H9 (cell line): ENCODE results near the gene LASP1NB.

Source experiments
- DNase-seq: peaks from one replicate; pipeline ENCODE4 v3.0.0-alpha.2; 2017
- H2AFZ ChIP-seq: one replicate; pipeline ENCODE4 v1.6.1; 2013; ENCODE audit warnings: mild to moderate bottlenecking, low read length, control low read depth, moderate library complexity
- H2AK5ac ChIP-seq: 2 replicates; pipeline ENCODE4 v1.6.1; 2013; ENCODE audit warnings: low read length, control low read depth, mixed read lengths; ENCODE audit not compliant: insufficient read length
- H2BK120ac ChIP-seq: one replicate; pipeline ENCODE4 v1.6.1; 2013; ENCODE audit warnings: low read depth, mild to moderate bottlenecking, low read length, control low read depth, inconsistent platforms; ENCODE audit not compliant: poor library complexity, severe bottlenecking
- H2BK12ac ChIP-seq: 2 replicates; pipeline ENCODE4 v1.6.1; 2013; ENCODE audit warnings: low read length, control low read depth, mixed read lengths, low read depth; ENCODE audit not compliant: insufficient read length
- H2BK15ac ChIP-seq: 2 replicates; pipeline ENCODE4 v1.6.1; 2013; ENCODE audit warnings: low read depth, low read length, control low read depth
- H2BK20ac ChIP-seq: one replicate; pipeline ENCODE4 v1.6.1; 2013; ENCODE audit warnings: low read depth, mild to moderate bottlenecking, low read length, control low read depth, inconsistent platforms; ENCODE audit not compliant: poor library complexity, severe bottlenecking
- H2BK5ac ChIP-seq: 2 replicates; pipeline ENCODE4 v1.6.1; 2013; ENCODE audit warnings: low read length, control low read depth, mixed read lengths; ENCODE audit not compliant: insufficient read length
- H3K14ac ChIP-seq: 2 replicates; pipeline ENCODE4 v1.6.1; 2013; ENCODE audit warnings: low read length, control low read depth; ENCODE audit not compliant: insufficient read depth
- H3K18ac ChIP-seq: 2 replicates; pipeline ENCODE4 v1.6.1; 2013; ENCODE audit warnings: low read depth, mild to moderate bottlenecking, mixed read lengths, low read length, control low read depth; ENCODE audit not compliant: insufficient read length
- H3K23ac ChIP-seq: 2 replicates; pipeline ENCODE4 v1.6.1; 2013; ENCODE audit warnings: low read length, control low read depth, mixed read lengths, low read depth; ENCODE audit not compliant: insufficient read length
- H3K23me2 ChIP-seq: 2 replicates; pipeline ENCODE4 v1.6.1; 2013; ENCODE audit warnings: low read depth, mild to moderate bottlenecking, mixed read lengths, low read length, control low read depth; ENCODE audit not compliant: insufficient read length, poor library complexity, severe bottlenecking
- H3K27ac ChIP-seq: 2 replicates; pipeline ENCODE4 v1.5.1; 2013; ENCODE audit warnings: low read length, control low read depth, mixed read lengths, low read depth; ENCODE audit not compliant: insufficient read length
- H3K27me3 ChIP-seq: 2 replicates; pipeline ENCODE4 v1.6.1; 2013; ENCODE audit warnings: low read length, control low read depth, inconsistent platforms; ENCODE audit not compliant: insufficient read depth
- H3K4ac ChIP-seq: 2 replicates; pipeline ENCODE4 v1.6.1; 2013; ENCODE audit warnings: low read depth, mild to moderate bottlenecking, control low read depth, inconsistent platforms, low read length, moderate library complexity
- H3K4me1 ChIP-seq: 2 replicates; pipeline ENCODE4 v1.6.1; 2013; ENCODE audit warnings: low read length, control low read depth, inconsistent platforms; ENCODE audit not compliant: insufficient read depth
- H3K4me2 ChIP-seq: 2 replicates; pipeline ENCODE4 v1.6.1; 2013; ENCODE audit warnings: low read length, control low read depth, mixed read lengths; ENCODE audit not compliant: insufficient read length, insufficient read depth
- H3K56ac ChIP-seq: 2 replicates; pipeline ENCODE4 v1.6.1; 2013; ENCODE audit warnings: low read depth, mild to moderate bottlenecking, mixed read lengths, low read length, control low read depth; ENCODE audit not compliant: insufficient read length
- H3K79me1 ChIP-seq: 2 replicates; pipeline ENCODE4 v1.6.1; 2013; ENCODE audit warnings: low read depth, mild to moderate bottlenecking, moderate library complexity, low read length, control low read depth, inconsistent platforms; ENCODE audit not compliant: insufficient read depth, poor library complexity, severe bottlenecking
- H3K79me2 ChIP-seq: 2 replicates; pipeline ENCODE4 v1.6.1; 2013; ENCODE audit warnings: low read length, control low read depth, inconsistent platforms; ENCODE audit not compliant: insufficient read depth
- H3K9ac ChIP-seq: 2 replicates; pipeline ENCODE4 v1.6.1; 2013; ENCODE audit warnings: low read length, control low read depth, mixed read lengths; ENCODE audit not compliant: insufficient read length; ENCODE audit errors: extremely low read depth
- H3K9me3 ChIP-seq: one replicate; pipeline ENCODE4 v1.6.1; 2013; ENCODE audit warnings: low read depth, low read length, inconsistent platforms; ENCODE audit not compliant: control insufficient read depth
- H3T11ph ChIP-seq: one replicate; pipeline ENCODE4 v1.6.1; 2013; ENCODE audit warnings: mild to moderate bottlenecking, low read length, control low read depth, inconsistent platforms
- H4K20me1 ChIP-seq: one replicate; pipeline ENCODE4 v1.6.1; 2013; ENCODE audit not compliant: control insufficient read depth, insufficient read length, insufficient read depth
- H4K5ac ChIP-seq: 2 replicates; pipeline ENCODE4 v1.6.1; 2013; ENCODE audit warnings: low read depth, mild to moderate bottlenecking, mixed read lengths, low read length, control low read depth; ENCODE audit not compliant: insufficient read length
- H4K8ac ChIP-seq: replicated peaks from 2 replicates; pipeline ENCODE4 v1.6.1; 2013; ENCODE audit warnings: low read length, control low read depth, mixed read lengths, low read depth; ENCODE audit not compliant: insufficient read length
- H4K91ac ChIP-seq: 2 replicates; pipeline ENCODE4 v1.6.1; 2013; ENCODE audit warnings: low read depth, mild to moderate bottlenecking, moderate library complexity, mixed read lengths, low read length, control low read depth; ENCODE audit not compliant: insufficient read length
- H3K27ac Mint-ChIP-seq, 3 experiments: 2 replicates in 2 of 3; 3 replicates in 1 of 3; pipeline ENCODE4 v1.8.0; 2020 to 2021; ENCODE audit warnings: mixed read lengths in 3 of 3, mild to moderate bottlenecking in 1 of 3, moderate library complexity in 1 of 3
- H3K27me3 Mint-ChIP-seq: 2 replicates; pipeline ENCODE4 v1.8.0; 2021; ENCODE audit warnings: low read depth, mild to moderate bottlenecking, moderate library complexity, mixed read lengths
- H3K36me3 Mint-ChIP-seq, 3 experiments: 2 replicates in 2 of 3; 3 replicates in 1 of 3; pipeline ENCODE4 v1.8.0; 2020 to 2021; ENCODE audit warnings: low read depth in 3 of 3, mixed read lengths in 3 of 3; ENCODE audit not compliant: insufficient read depth in 1 of 3
- H3K4me1 Mint-ChIP-seq, 2 experiments: 2 replicates each; pipeline ENCODE4 v1.8.0; 2020; ENCODE audit warnings: mixed read lengths in 2 of 2
- H3K4me3 Mint-ChIP-seq, 2 experiments: 2 replicates in 1 of 2; 3 replicates in 1 of 2; pipeline ENCODE4 v1.8.0; 2020 to 2021; ENCODE audit warnings: mild to moderate bottlenecking in 2 of 2, mixed read lengths in 2 of 2, moderate library complexity in 1 of 2
- H3K9me3 Mint-ChIP-seq, 2 experiments: 2 replicates in 1 of 2; 3 replicates in 1 of 2; pipeline ENCODE4 v1.8.0; 2020; ENCODE audit warnings: mild to moderate bottlenecking in 2 of 2, mixed read lengths in 2 of 2, moderate library complexity in 1 of 2
- CTCF ChIP-seq: fragments of 200-600 bp; sonication (generic); conservative IDR thresholded peaks from 3 replicates; pipeline ENCODE4 v1.8.0; 2021; ENCODE audit warnings: antibody characterized with exemption, mild to moderate bottlenecking
- WGBS: extraction: QIAGEN DNeasy Blood & Tissue Kit; methylation state at CpG from one replicate; pipeline ENCODE4 v1.1.7; 2013; ENCODE audit warnings: missing lambda C conversion rate, low lambda C conversion rate, mixed read lengths; ENCODE audit not compliant: insufficient read length; ENCODE audit errors: extremely low coverage; 5-methylcytosine and 5-hydroxymethylcytosine counted together

LASP1NB gene

GRCh38 chr17:38922538-38923297 is 2.7 kb upstream of the LASP1NB start:
- no peak overlapping the region for H2BK15ac ChIP-seq
- no peaks in the 10 kb centered on the region for H3K79me2 ChIP-seq
- no peak overlapping the region for H3K4me2 ChIP-seq
- no peak overlapping the region for H3K27ac ChIP-seq
- peaks cover 10 to 25% (median 20%) of the 10 kb centered on the region in 3 experiments; a peak in 6 of 7 replicates for H3K36me3 Mint-ChIP-seq
- no peak overlapping the region for H4K5ac ChIP-seq
- no peaks in the 10 kb centered on the region for H4K20me1 ChIP-seq
- H2BK120ac ChIP-seq = no peak overlapping the region
- no peaks in the 10 kb centered on the region for H3K9me3 Mint-ChIP-seq
- H4K8ac ChIP-seq = no peak overlapping the region
- no peak overlapping the region for H3K14ac ChIP-seq
- no peak overlapping the region for H3K4ac ChIP-seq
- no peak overlapping the region for H2BK20ac ChIP-seq
- H3T11ph ChIP-seq = no peak overlapping the region
- H3K27ac Mint-ChIP-seq = peak overlapping the region in 1 of 3 experiments; percentile 46; a peak in 2 of 7 replicates
- DNase-seq = peak; percentile 71
- no peaks in the 10 kb centered on the region for H3K27me3 ChIP-seq
- H2BK12ac ChIP-seq = no peak overlapping the region
- no peak overlapping the region for H2AFZ ChIP-seq
- no peak overlapping the region for H3K18ac ChIP-seq
- no peaks in the 10 kb centered on the region for H3K79me1 ChIP-seq
- H3K4me3 Mint-ChIP-seq = no peak overlapping the region
- no peaks in the 10 kb centered on the region; the same call in 1 of the 2 replicates for H3K4me1 ChIP-seq
- peaks cover 27 to 40% of the 10 kb centered on the region in 2 experiments for H3K4me1 Mint-ChIP-seq
- H4K91ac ChIP-seq = no peak overlapping the region
- H2BK5ac ChIP-seq = no peak overlapping the region
- H3K9me3 ChIP-seq = no peaks in the 10 kb centered on the region
- no peak overlapping the region for H3K9ac ChIP-seq
- H3K23ac ChIP-seq = no peak overlapping the region
- H2AK5ac ChIP-seq = no peak overlapping the region
- TF ChIP-seq CTCF = no peak; the same call in 2 of the 3 replicates
- no peaks in the 10 kb centered on the region for H3K23me2 ChIP-seq
- WGBS = no CpG with 5 or more reads among the region's 6 CpGs
- H3K27me3 Mint-ChIP-seq = no peaks in the 10 kb centered on the region
- H3K56ac ChIP-seq = no peak overlapping the region
